HG03103 (cell line): ENCODE measurements around the gene FGA.

Experiments used
- ATAC-seq: cut with Tn5 transposase; IDR thresholded peaks from one replicate; pipeline ENCODE4 v1.9.1; 2021; ENCODE audit warnings: low read depth; ENCODE audit not compliant: unreplicated experiment

FGA gene

GRCh38 chr4:154590329-154591006 is at the start of gene FGA:
Gene FGA, minus strand, starts transcription at chr4:154590742. Its CDS starts 55 bp downstream, at chr4:154590687.
- no peak for ATAC-seq

- peak; percentile 44 for ATAC-seq
These were observed 43.5 kb upstream of the FGA start for GRCh38 chr4:154634058-154634457.

DNA sequence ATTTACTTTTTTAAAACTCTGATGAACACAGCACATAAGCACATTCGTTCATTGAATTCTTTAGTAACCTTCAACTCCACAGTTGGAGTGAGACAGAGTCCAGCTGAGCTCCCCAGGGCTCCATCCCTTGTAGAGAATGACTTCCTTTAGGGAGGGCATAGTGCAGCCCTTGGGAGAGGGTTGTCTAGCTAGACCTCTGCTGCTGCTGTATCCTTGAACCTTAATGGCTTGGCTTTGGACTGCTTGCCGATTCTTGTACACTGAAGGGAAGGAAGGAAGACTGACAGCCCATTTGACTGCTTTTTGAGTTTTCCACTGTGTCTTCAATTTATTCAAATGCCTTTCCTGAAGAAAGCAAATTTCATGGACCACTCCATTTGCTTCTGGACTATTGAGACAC is 41.3 kb upstream of the FGA start:
- no peak for ATAC-seq

- no peak for ATAC-seq
These were observed 39.8 kb upstream of the FGA start for GRCh38 chr4:154630324-154630723.

DNA sequence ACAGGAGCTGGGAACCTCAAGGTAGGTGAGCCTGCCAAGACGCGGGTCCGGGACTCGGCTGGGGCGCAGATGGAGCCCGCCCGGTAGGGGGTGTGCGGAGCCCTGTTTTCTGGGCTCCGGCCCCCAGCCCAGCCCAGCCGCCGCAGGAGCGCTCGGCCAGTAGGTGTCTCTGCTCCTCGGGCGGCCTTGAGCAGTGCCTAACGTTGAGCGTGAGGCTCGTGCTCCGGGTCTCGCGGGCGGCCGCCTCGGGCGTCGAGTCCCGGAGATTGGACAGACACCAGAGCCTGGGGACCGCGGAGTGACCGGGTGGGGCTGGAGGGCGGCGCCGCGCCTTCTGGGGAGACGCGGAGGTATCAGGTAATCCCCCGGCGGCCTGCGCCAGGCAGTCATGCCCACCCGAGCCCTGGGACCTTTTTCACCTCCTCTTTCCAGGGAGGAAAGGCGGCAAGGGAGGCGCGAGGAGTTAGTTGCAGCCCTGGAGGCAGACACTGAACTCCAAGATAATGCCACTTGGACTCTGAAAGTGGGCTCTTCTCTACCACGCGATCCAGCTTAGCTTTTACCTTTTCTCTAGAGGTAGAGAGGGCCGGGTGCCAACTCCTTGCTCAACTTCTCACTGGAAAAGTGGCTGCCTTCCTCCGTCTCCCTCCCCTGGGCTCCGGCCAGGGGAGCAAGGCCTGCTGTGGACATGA is 36.4 kb upstream of the FGA start:
- ATAC-seq: peak; percentile 99

- no peak for ATAC-seq
These were observed 35.4 kb upstream of the FGA start for GRCh38 chr4:154625971-154626370.

DNA sequence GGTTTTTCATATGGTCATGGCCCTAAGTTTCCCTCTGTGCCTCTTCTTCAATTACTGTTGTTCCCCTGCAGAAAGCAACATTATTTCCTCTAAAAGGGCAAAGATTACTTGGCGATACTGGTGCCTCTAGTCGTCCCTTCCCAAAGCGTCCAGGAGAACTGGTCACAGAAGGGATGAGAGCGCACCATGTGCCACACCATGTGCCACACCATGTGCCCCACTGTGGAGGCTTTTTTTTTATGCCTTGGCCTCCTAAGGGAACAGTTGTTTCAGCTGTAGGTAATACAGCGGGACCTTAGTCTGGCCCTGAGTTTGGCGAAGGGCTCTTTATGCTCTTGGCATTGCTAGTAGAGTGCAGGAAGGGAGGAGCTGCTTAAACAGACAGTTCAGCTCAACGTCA is 33.5 kb upstream of the FGA start:
- ATAC-seq: no peak

DNA sequence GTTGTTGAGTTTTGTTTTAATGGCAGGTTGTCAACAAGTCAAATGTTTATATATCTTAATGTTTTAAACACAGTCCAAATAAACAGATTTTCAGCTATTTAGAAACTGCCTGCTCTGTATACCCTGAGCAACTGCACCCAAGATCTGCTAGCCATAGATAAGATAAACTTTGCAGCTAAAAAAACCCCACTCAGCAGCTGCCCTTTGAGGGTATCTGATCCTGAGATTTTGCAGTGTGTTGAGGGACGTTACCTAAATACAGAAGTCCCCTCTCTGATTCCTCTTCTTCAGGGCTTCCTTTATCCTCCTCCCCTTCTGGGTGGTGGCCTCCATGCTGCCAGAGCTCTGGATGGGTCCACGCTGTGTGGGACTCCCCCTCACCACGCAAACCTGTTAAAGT is 32.9 kb upstream of the FGA start:
- no peak for ATAC-seq

GRCh38 chr4:154622598-154622997 is 32.1 kb upstream of the FGA start:
- ATAC-seq: no peak

DNA sequence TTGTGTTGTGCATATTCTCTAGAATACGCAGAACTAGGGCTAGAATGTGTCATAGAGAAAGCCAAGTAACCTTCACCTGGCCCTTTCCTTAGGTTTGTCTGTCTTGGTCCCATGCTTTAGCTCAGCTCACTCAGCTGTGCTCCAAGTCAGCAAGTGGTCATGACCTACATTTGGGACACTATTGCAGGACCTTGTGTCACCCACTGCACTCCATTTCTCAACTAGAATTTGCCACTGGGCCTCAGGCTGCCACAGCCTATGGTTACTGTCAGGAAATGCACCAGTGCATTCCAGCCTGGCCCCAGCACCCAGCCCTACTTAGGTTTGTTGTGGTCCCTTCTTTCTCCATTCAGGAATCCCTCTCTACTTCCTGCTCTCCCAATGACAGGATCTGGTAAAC is 29.6 kb upstream of the FGA start:
- ATAC-seq: no peak

DNA sequence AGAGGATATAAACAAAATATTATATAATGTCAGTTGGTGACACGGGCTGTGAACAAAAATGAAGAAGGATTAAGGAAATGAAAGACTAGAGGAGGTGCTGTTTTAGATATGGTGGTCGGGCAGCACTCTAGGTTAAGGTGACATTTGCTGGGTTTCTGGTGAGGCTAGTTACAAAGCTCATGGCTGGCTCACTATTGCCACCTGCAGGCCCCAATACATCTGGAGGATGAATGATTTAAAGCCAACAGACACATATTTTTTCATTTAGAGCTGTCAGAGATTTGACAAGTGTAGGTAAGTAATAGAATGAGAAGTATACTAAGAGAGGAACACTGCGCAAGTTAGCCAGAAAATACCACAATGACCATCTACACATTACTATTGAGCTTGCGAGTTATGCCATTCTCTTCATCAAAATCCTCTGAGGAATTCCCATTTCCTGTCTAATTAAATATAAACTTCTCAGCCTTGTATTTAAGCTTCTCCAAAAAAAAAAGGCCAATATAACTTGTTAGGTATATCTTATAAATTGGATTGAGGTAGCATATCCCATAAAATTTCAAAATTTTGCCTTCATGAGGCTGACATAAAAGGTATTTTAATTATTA is 28.3 kb upstream of the FGA start:
- peak; percentile 67 for ATAC-seq

- ATAC-seq: no peak
These were observed 27.3 kb upstream of the FGA start for GRCh38 chr4:154617820-154618317.

DNA sequence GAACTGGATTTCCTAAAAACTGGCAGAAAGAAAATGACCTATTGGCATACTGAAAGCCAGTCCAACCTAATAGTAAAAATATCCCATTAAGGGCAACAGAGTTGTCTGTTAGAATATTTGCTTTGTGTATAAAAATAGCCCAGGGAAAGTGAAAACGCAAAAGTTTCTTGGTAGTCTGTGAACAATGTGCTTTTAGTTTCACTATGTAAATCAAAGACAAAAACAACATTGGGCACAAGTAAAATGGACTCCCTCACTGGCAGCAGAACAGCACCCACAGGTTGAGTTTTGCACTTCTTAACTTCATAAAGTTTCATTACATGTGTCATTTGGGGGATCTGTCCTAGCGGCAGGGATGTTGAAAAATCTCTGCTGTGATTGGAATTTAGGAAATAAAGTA is 26.2 kb upstream of the FGA start:
- ATAC-seq: peak; percentile 92

GRCh38 chr4:154616287-154616686 is 25.7 kb upstream of the FGA start:
- ATAC-seq: no peak

DNA sequence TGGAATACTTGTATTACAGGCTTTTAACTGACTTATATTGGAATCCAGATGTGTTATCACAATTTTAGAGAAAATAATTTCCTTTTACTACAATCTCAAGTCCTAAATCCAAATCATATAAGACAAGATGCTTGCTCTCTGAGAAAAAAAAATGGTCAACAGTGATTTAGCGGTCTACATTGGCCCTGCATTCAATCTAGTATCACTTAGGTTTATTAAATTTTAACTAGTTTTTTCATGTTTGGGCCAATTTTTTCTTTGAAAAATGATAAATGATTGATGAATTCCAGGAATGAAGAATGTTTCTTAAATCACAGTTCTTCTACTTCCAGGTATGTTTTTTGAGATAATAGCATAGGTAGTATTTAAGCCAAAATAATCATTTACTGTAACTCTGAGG is 24.7 kb upstream of the FGA start:
- no peak for ATAC-seq

- no peak for ATAC-seq
These were observed 23.8 kb upstream of the FGA start for GRCh38 chr4:154614306-154614705.

DNA sequence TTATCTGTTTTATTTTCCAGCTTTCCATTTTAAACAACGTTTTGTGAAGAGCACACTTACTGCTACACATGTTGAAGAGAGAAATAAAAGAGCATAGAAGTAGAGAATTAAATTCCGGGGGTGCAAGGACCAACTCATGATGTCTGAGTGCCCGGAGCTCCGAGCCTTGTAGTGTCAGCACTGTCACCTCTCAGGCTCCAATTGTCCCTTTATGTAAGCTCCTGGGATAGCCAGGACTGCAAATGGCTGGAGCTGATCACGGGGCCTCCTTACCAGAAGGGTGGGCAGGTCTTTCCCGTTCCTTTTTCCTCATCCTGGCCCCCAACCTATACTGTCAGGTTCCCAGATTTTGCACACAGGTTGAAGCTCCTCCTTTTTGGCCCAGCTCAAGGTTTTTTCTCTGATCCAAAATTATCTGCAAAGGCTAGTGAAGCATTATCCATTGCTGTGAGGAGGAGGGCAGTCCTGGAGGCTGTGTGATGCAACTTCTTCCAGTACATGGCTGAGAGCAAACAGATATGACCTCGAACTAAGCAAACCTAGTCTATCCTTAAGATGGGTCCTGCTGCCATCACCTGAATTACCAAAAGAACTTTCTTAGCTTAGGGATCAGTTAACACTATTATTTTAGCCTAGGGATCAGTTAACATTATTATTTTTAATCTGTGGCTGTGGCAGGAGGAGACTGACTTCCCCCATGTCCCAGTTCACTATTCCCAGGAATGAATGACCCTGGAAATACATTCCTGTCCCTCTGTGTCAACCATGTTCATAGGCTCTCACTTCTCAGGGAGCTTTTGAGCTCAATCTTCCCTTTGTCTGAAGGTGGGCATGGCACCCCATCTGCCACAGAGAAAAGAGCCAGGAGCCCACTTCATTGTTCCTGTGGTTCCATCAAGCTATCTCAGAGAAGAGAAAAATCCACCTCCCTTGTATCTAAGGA is 22.2 kb upstream of the FGA start, which contains the start of gene FGG:
FGG (minus strand) TSS at position 185 of the 943 bp plus-strand sequence; CDS start at position 138, 47 bp downstream.
- ATAC-seq: no peak

DNA sequence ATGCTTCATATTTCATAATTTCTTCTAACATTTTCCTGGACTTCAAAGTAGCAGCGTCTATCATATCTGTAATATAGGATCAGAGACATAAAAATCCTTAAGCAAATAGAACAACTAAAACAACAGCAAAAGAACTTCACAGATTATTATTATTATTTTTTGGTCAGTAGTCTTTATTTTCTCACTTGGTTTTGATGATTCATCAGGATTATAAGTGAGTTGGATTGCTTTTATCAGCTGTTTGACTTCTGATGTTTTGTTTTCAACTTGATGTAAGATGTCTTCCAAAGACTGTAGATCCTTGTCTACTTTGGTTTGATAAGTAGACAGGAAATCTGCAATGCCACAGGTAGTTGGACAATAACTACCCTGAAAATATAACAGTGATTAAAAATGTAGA is 21.3 kb upstream of the FGA start:
- no peak for ATAC-seq

GRCh38 chr4:154610582-154610981 is 20.0 kb upstream of the FGA start:
- no peak for ATAC-seq

DNA sequence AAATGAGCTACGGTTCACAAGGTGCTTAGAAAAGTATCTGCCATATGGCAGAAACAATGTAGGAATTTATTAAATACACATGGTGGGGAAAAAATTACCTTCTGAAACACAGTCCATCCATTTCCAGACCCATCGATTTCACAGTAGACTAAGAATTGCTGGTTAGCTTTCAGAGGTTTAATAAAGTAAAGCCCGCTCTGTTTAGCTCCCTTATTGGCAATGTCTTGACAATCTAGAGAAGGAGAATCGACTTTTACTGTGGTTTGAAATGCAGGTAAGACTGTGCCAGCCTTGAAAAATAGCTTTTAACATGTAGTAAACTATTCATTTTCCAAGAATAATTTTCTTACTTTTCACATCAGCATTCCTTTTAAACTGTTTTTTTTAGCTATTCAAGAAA is 19.0 kb upstream of the FGA start:
- ATAC-seq: no peak
